H9 (cell line): Measurements from ENCODE around the gene LARP1. TPM values are rescaled to one million over a fixed set of nuclear protein-coding genes. Genes with fewer than 3 reads are reported as not detected.

Experiments used
- DNase-seq: peaks from one replicate; pipeline ENCODE4 v3.0.0-alpha.2; 2017
- H2AFZ ChIP-seq: one replicate; pipeline ENCODE4 v1.6.1; 2013; ENCODE audit warnings: mild to moderate bottlenecking, low read length, control low read depth, moderate library complexity
- H2AK5ac ChIP-seq: 2 replicates; pipeline ENCODE4 v1.6.1; 2013; ENCODE audit warnings: low read length, control low read depth, mixed read lengths; ENCODE audit not compliant: insufficient read length
- H2BK120ac ChIP-seq: one replicate; pipeline ENCODE4 v1.6.1; 2013; ENCODE audit warnings: low read depth, mild to moderate bottlenecking, low read length, control low read depth, inconsistent platforms; ENCODE audit not compliant: poor library complexity, severe bottlenecking
- H2BK12ac ChIP-seq: 2 replicates; pipeline ENCODE4 v1.6.1; 2013; ENCODE audit warnings: low read length, control low read depth, mixed read lengths, low read depth; ENCODE audit not compliant: insufficient read length
- H2BK15ac ChIP-seq: 2 replicates; pipeline ENCODE4 v1.6.1; 2013; ENCODE audit warnings: low read depth, low read length, control low read depth
- H2BK20ac ChIP-seq: one replicate; pipeline ENCODE4 v1.6.1; 2013; ENCODE audit warnings: low read depth, mild to moderate bottlenecking, low read length, control low read depth, inconsistent platforms; ENCODE audit not compliant: poor library complexity, severe bottlenecking
- H2BK5ac ChIP-seq: 2 replicates; pipeline ENCODE4 v1.6.1; 2013; ENCODE audit warnings: low read length, control low read depth, mixed read lengths; ENCODE audit not compliant: insufficient read length
- H3K14ac ChIP-seq: 2 replicates; pipeline ENCODE4 v1.6.1; 2013; ENCODE audit warnings: low read length, control low read depth; ENCODE audit not compliant: insufficient read depth
- H3K18ac ChIP-seq: 2 replicates; pipeline ENCODE4 v1.6.1; 2013; ENCODE audit warnings: low read depth, mild to moderate bottlenecking, mixed read lengths, low read length, control low read depth; ENCODE audit not compliant: insufficient read length
- H3K23ac ChIP-seq: 2 replicates; pipeline ENCODE4 v1.6.1; 2013; ENCODE audit warnings: low read length, control low read depth, mixed read lengths, low read depth; ENCODE audit not compliant: insufficient read length
- H3K23me2 ChIP-seq: 2 replicates; pipeline ENCODE4 v1.6.1; 2013; ENCODE audit warnings: low read depth, mild to moderate bottlenecking, mixed read lengths, low read length, control low read depth; ENCODE audit not compliant: insufficient read length, poor library complexity, severe bottlenecking
- H3K27ac ChIP-seq: 2 replicates; pipeline ENCODE4 v1.5.1; 2013; ENCODE audit warnings: low read length, control low read depth, mixed read lengths, low read depth; ENCODE audit not compliant: insufficient read length
- H3K27me3 ChIP-seq: 2 replicates; pipeline ENCODE4 v1.6.1; 2013; ENCODE audit warnings: low read length, control low read depth, inconsistent platforms; ENCODE audit not compliant: insufficient read depth
- H3K4ac ChIP-seq: 2 replicates; pipeline ENCODE4 v1.6.1; 2013; ENCODE audit warnings: low read depth, mild to moderate bottlenecking, control low read depth, inconsistent platforms, low read length, moderate library complexity
- H3K4me1 ChIP-seq: 2 replicates; pipeline ENCODE4 v1.6.1; 2013; ENCODE audit warnings: low read length, control low read depth, inconsistent platforms; ENCODE audit not compliant: insufficient read depth
- H3K4me2 ChIP-seq: 2 replicates; pipeline ENCODE4 v1.6.1; 2013; ENCODE audit warnings: low read length, control low read depth, mixed read lengths; ENCODE audit not compliant: insufficient read length, insufficient read depth
- H3K56ac ChIP-seq: 2 replicates; pipeline ENCODE4 v1.6.1; 2013; ENCODE audit warnings: low read depth, mild to moderate bottlenecking, mixed read lengths, low read length, control low read depth; ENCODE audit not compliant: insufficient read length
- H3K79me1 ChIP-seq: 2 replicates; pipeline ENCODE4 v1.6.1; 2013; ENCODE audit warnings: low read depth, mild to moderate bottlenecking, moderate library complexity, low read length, control low read depth, inconsistent platforms; ENCODE audit not compliant: insufficient read depth, poor library complexity, severe bottlenecking
- H3K79me2 ChIP-seq: 2 replicates; pipeline ENCODE4 v1.6.1; 2013; ENCODE audit warnings: low read length, control low read depth, inconsistent platforms; ENCODE audit not compliant: insufficient read depth
- H3K9ac ChIP-seq: 2 replicates; pipeline ENCODE4 v1.6.1; 2013; ENCODE audit warnings: low read length, control low read depth, mixed read lengths; ENCODE audit not compliant: insufficient read length; ENCODE audit errors: extremely low read depth
- H3K9me3 ChIP-seq: one replicate; pipeline ENCODE4 v1.6.1; 2013; ENCODE audit warnings: low read depth, low read length, inconsistent platforms; ENCODE audit not compliant: control insufficient read depth
- H3T11ph ChIP-seq: one replicate; pipeline ENCODE4 v1.6.1; 2013; ENCODE audit warnings: mild to moderate bottlenecking, low read length, control low read depth, inconsistent platforms
- H4K20me1 ChIP-seq: one replicate; pipeline ENCODE4 v1.6.1; 2013; ENCODE audit not compliant: control insufficient read depth, insufficient read length, insufficient read depth
- H4K5ac ChIP-seq: 2 replicates; pipeline ENCODE4 v1.6.1; 2013; ENCODE audit warnings: low read depth, mild to moderate bottlenecking, mixed read lengths, low read length, control low read depth; ENCODE audit not compliant: insufficient read length
- H4K8ac ChIP-seq: replicated peaks from 2 replicates; pipeline ENCODE4 v1.6.1; 2013; ENCODE audit warnings: low read length, control low read depth, mixed read lengths, low read depth; ENCODE audit not compliant: insufficient read length
- H4K91ac ChIP-seq: 2 replicates; pipeline ENCODE4 v1.6.1; 2013; ENCODE audit warnings: low read depth, mild to moderate bottlenecking, moderate library complexity, mixed read lengths, low read length, control low read depth; ENCODE audit not compliant: insufficient read length
- H3K27ac Mint-ChIP-seq, 3 experiments: 2 replicates in 2 of 3; 3 replicates in 1 of 3; pipeline ENCODE4 v1.8.0; 2020 to 2021; ENCODE audit warnings: mixed read lengths in 3 of 3, mild to moderate bottlenecking in 1 of 3, moderate library complexity in 1 of 3
- H3K27me3 Mint-ChIP-seq: 2 replicates; pipeline ENCODE4 v1.8.0; 2021; ENCODE audit warnings: low read depth, mild to moderate bottlenecking, moderate library complexity, mixed read lengths
- H3K36me3 Mint-ChIP-seq, 3 experiments: 2 replicates in 2 of 3; 3 replicates in 1 of 3; pipeline ENCODE4 v1.8.0; 2020 to 2021; ENCODE audit warnings: low read depth in 3 of 3, mixed read lengths in 3 of 3; ENCODE audit not compliant: insufficient read depth in 1 of 3
- H3K4me1 Mint-ChIP-seq, 2 experiments: 2 replicates each; pipeline ENCODE4 v1.8.0; 2020; ENCODE audit warnings: mixed read lengths in 2 of 2
- H3K4me3 Mint-ChIP-seq, 2 experiments: 2 replicates in 1 of 2; 3 replicates in 1 of 2; pipeline ENCODE4 v1.8.0; 2020 to 2021; ENCODE audit warnings: mild to moderate bottlenecking in 2 of 2, mixed read lengths in 2 of 2, moderate library complexity in 1 of 2
- H3K9me3 Mint-ChIP-seq, 2 experiments: 2 replicates in 1 of 2; 3 replicates in 1 of 2; pipeline ENCODE4 v1.8.0; 2020; ENCODE audit warnings: mild to moderate bottlenecking in 2 of 2, mixed read lengths in 2 of 2, moderate library complexity in 1 of 2
- CTCF ChIP-seq: fragments of 200-600 bp; sonication (generic); conservative IDR thresholded peaks from 3 replicates; pipeline ENCODE4 v1.8.0; 2021; ENCODE audit warnings: antibody characterized with exemption, mild to moderate bottlenecking
- WGBS: extraction: QIAGEN DNeasy Blood & Tissue Kit; methylation state at CpG from one replicate; pipeline ENCODE4 v1.1.7; 2013; ENCODE audit warnings: missing lambda C conversion rate, low lambda C conversion rate, mixed read lengths; ENCODE audit not compliant: insufficient read length; ENCODE audit errors: extremely low coverage; 5-methylcytosine and 5-hydroxymethylcytosine counted together
- total RNA-seq: library from RNA; stranded (reverse); gene quantifications from 2 replicates; pipeline ENCODE4 v1.2.1, GENCODE V29; 2021

LARP1 gene
- total RNA-seq, 1 experiment from 2014 or later, result 405 TPM

- Histone ChIP-seq H3K23ac (no peak overlapping the region), H2AK5ac (no peak overlapping the region), H4K5ac (no peak overlapping the region), H3K27me3 (no peaks in the 10 kb centered on the region), H2BK120ac (no peak overlapping the region), H3K4ac (no peak overlapping the region), H4K20me1 (no peaks in the 10 kb centered on the region), H3K79me2 (peaks cover 93% of the 10 kb centered on the region), H4K8ac (no peak overlapping the region), H3T11ph (no peak overlapping the region), H3K27ac (no peak overlapping the region), H3K4me1 (peaks cover 32% of the 10 kb centered on the region), H2BK5ac (no peak overlapping the region), H2BK12ac (no peak overlapping the region), H2BK15ac (no peak overlapping the region), H3K9ac (peak overlapping the region; percentile 7), H2AFZ (no peak overlapping the region), H3K18ac (no peak overlapping the region), H4K91ac (no peak overlapping the region), H3K56ac (no peak overlapping the region), H3K9me3 (no peaks in the 10 kb centered on the region), H3K14ac (no peak overlapping the region), H3K4me2 (no peak overlapping the region), H3K79me1 (peaks cover 3% of the 10 kb centered on the region), H2BK20ac (no peak overlapping the region), H3K23me2 (no peaks in the 10 kb centered on the region)
- peak overlapping the region in 2 of 3 experiments; percentile 89 to 91; a peak in 5 of 7 replicates for H3K27ac Mint-ChIP-seq
- no peak for DNase-seq
- peaks cover 79 to 84% of the 10 kb centered on the region in 2 experiments for H3K4me1 Mint-ChIP-seq
- TF ChIP-seq CTCF, result no peak
- peaks cover 0 to 8% (median 1%) of the 10 kb centered on the region in 3 experiments; a peak in 2 of 7 replicates for H3K36me3 Mint-ChIP-seq
- WGBS, result no CpG with 5 or more reads among the region's 2 CpGs
- H3K4me3 Mint-ChIP-seq, result peak overlapping the region in 1 of 2 experiments; percentile 10; a peak in 1 of 5 replicates
- no peaks in the 10 kb centered on the region for H3K9me3 Mint-ChIP-seq
- H3K27me3 Mint-ChIP-seq, result no peaks in the 10 kb centered on the region
Measured at GRCh38 chr5:154770111-154770510, 14.9 kb downstream of the LARP1 start.
